ENCODE results near the gene AFF3. TPM values are rescaled to one million over a fixed set of nuclear protein-coding genes. Genes with fewer than 3 reads are reported as not detected.

The AFF3 gene
- total and polyA plus RNA-seq, 2 of the 4 experiments (the other 2 are of a cell fraction) = 12.9 to 14.3 TPM

- peaks cover 41% of the 10 kb centered on the region for H3K36me3 ChIP-seq (ENCODE audit: control insufficient read depth, insufficient read depth, low read length)
- no peak overlapping the region for H3K27ac ChIP-seq (ENCODE audit: insufficient read depth, low read length)
- dilution Hi-C loops (cut with HindIII; ENCODE audit: low sequenced_read_pairs, unreplicated experiment) (no loop called here), in situ Hi-C loops (cut with MboI; ENCODE audit: low sequenced_read_pairs) (no loop called here), intact Hi-C loops (cut with micrococcal nuclease) (no loop called here)
- no peak overlapping the region for H2AK9ac ChIP-seq (replicated peaks; ENCODE audit: low read depth, low read length, poor library complexity)
- no peak overlapping the region for H2BK15ac ChIP-seq (ENCODE audit: low read depth, low read length)
- no peak overlapping the region for H3K18ac ChIP-seq (ENCODE audit: low read depth, low read length)
- no peak overlapping the region for H4K91ac ChIP-seq (ENCODE audit: insufficient read depth, low read depth, low read length)
- no peak overlapping the region for H2AFZ ChIP-seq (replicated peaks; ENCODE audit: low read length, poor library complexity)
- H2AK5ac ChIP-seq (ENCODE audit: low read depth, low read length) = no peak overlapping the region
- WGBS, 2 experiments (ENCODE audit: extremely low coverage in 2 of 2, insufficient read length in 1 of 2) = no CpG with 5 or more reads among the region's 3 CpGs
- H3K14ac ChIP-seq (replicated peaks; ENCODE audit: low read depth, low read length) = no peak overlapping the region
- H4K20me1 ChIP-seq (ENCODE audit: insufficient read depth, low read length) = no peaks in the 10 kb centered on the region
- no peak overlapping the region for H2BK5ac ChIP-seq (ENCODE audit: low read depth, low read length, poor library complexity, severe bottlenecking)
- no peak overlapping the region for H3K4me2 ChIP-seq (ENCODE audit: low read depth, low read length)
- no peaks in the 10 kb centered on the region for H3K9me3 ChIP-seq (ENCODE audit: control insufficient read depth, insufficient read depth, low read length)
- H3K4me1 ChIP-seq (ENCODE audit: control insufficient read depth, insufficient read depth, low read length) = peaks cover 11% of the 10 kb centered on the region
- H3K9ac ChIP-seq (ENCODE audit: low read depth, low read length) = no peak overlapping the region
- no TSS peak for BruUV-seq (replicated peaks)
- TF ChIP-seq POLR2A (IDR thresholded peaks at IDR 0.05; ENCODE audit: low read depth, low read length) (no peak), FOS (IDR thresholded peaks at IDR 0.05; ENCODE audit: low read depth, low read length) (no peak), MAZ (IDR thresholded peaks at IDR 0.05; ENCODE audit: borderline replicate concordance, low read depth, low read length) (no peak), SMC3 (IDR thresholded peaks at IDR 0.05; ENCODE audit: low read depth, low read length) (no peak), NFE2L2 (IDR thresholded peaks at IDR 0.05; ENCODE audit: low read depth, low read length) (no peak), ELK1 (IDR thresholded peaks at IDR 0.05; ENCODE audit: borderline replicate concordance, low read depth, low read length) (no peak), BHLHE40 (IDR thresholded peaks at IDR 0.05; ENCODE audit: low read depth, low read length) (no peak), MAFK (IDR thresholded peaks at IDR 0.05; ENCODE audit: low read depth, low read length) (no peak), CEBPB (IDR thresholded peaks at IDR 0.05; ENCODE audit: low read depth, low read length) (no peak), CHD1 (IDR thresholded peaks at IDR 0.05; ENCODE audit: low read depth, low read length) (no peak), RCOR1 (IDR thresholded peaks at IDR 0.05; ENCODE audit: insufficient replicate concordance, low read length) (no peak), CTCF (conservative IDR thresholded peaks at IDR 0.05; ENCODE audit: low read depth, low read length) (no peak)
- no peak overlapping the region for H2BK20ac ChIP-seq (ENCODE audit: low read depth, low read length)
- peaks cover 5 to 19% of the 10 kb centered on the region in 2 experiments; a peak in 2 of 4 replicates for H3K79me1 ChIP-seq (ENCODE audit: low read depth in 1 of 2, low read length in 2 of 2)
- no peak for ATAC-seq (ENCODE audit: low read depth)
- no peak overlapping the region for H2BK120ac ChIP-seq (ENCODE audit: low read depth, low read length)
- H3K56ac ChIP-seq (ENCODE audit: extremely low read depth, insufficient read depth, low read length) = no peak overlapping the region
- no peak overlapping the region for H3K23ac ChIP-seq (ENCODE audit: low read depth, low read length)
- H3K27me3 ChIP-seq (ENCODE audit: control insufficient read depth, insufficient read depth, low read length) = no peaks in the 10 kb centered on the region
- H3K9me1 ChIP-seq (ENCODE audit: insufficient read depth, low read length) = peaks cover 8% of the 10 kb centered on the region; the same call in 1 of the 2 replicates
- H4K8ac ChIP-seq (ENCODE audit: low read depth in 2 of 2, low read length in 2 of 2) = no peak overlapping the region
- CTCF ChIA-PET = no interaction called here
- POLR2A ChIA-PET (ENCODE audit: unreplicated experiment) = no interaction called here
- no peak overlapping the region for H4K5ac ChIP-seq (ENCODE audit: low read depth, low read length)
- H3K4ac ChIP-seq (ENCODE audit: low read depth, low read length) = no peak overlapping the region
- no peak for DNase-seq
- H3K4me3 ChIP-seq (ENCODE audit: insufficient read depth, low read depth, low read length) = no peak overlapping the region
These were observed 138.0 kb downstream of the AFF3 start for GRCh38 chr2:100004348-100004884.

All from IMR-90 (cell line).